NCI-H2107 treated with DMSO at 0.1 percent for 48 hours (cell line): ENCODE measurements around the gene GOLGA2.
A peak's percentile ranks its signal among the peaks of the same experiment; 100 is the strongest.
"Not testable (repeated sequence)": the region's sequence is repeated elsewhere in the genome, so short reads cannot be mapped to it uniquely, and the experiment has no call there.

ENCODE experiments used
- DNase-seq: peaks from one replicate; lab custom pipeline; 2025; ENCODE audit not compliant: unreplicated experiment; lab: John Stamatoyannopoulos, UW

Gene GOLGA2

GRCh38 chr9:128296340-128297220, 20.8 kb upstream of the GOLGA2 start:
- no peak for DNase-seq

- no peak for DNase-seq
Measured at GRCh38 chr9:128294142-128294541, 18.3 kb upstream of the GOLGA2 start.

- no peak for DNase-seq
Measured at GRCh38 chr9:128293091-128293490, 17.3 kb upstream of the GOLGA2 start.

- DNase-seq = no peak
Measured at GRCh38 chr9:128292009-128292408, 16.2 kb upstream of the GOLGA2 start.

- no peak for DNase-seq
Measured at GRCh38 chr9:128288273-128289004, 12.6 kb upstream of the GOLGA2 start.

- no peak for DNase-seq
Measured at GRCh38 chr9:128286440-128286839, 10.6 kb upstream of the GOLGA2 start.

GRCh38 chr9:128285033-128285784, 9.4 kb upstream of the GOLGA2 start:
- DNase-seq = peak; percentile 23

- no peak for DNase-seq
Measured at GRCh38 chr9:128282500-128282899, 6.7 kb upstream of the GOLGA2 start.

GRCh38 chr9:128280084-128280622, 4.3 kb upstream of the GOLGA2 start:
- DNase-seq = no peak

GRCh38 chr9:128279088-128280073, 3.6 kb upstream of the GOLGA2 start:
- DNase-seq = not testable (repeated sequence)

GRCh38 chr9:128276574-128277270, 915 bp upstream of the GOLGA2 start:
- peak; percentile 7 for DNase-seq

- peak; percentile 97 for DNase-seq
Measured at GRCh38 chr9:128276008-128276573, 284 bp upstream of the GOLGA2 start, which contains the start of gene SWI5. Gene SWI5, plus strand, starts transcription at chr9:128276276.

- no peak for DNase-seq
Measured at GRCh38 chr9:128274245-128274644, 1.6 kb downstream of the GOLGA2 start.

- DNase-seq = no peak
Measured at GRCh38 chr9:128271512-128271911, 4.3 kb downstream of the GOLGA2 start.

- no peak for DNase-seq
Measured at GRCh38 chr9:128271112-128271511, 4.7 kb downstream of the GOLGA2 start.

- DNase-seq = no peak
Measured at GRCh38 chr9:128266868-128267590, 8.8 kb downstream of the GOLGA2 start.

- no peak for DNase-seq
Measured at GRCh38 chr9:128265348-128265847, 10.4 kb downstream of the GOLGA2 start.

- DNase-seq = no peak
Measured at GRCh38 chr9:128262687-128263086, 13.1 kb downstream of the GOLGA2 start.
